H4 (cell line): ENCODE results near the gene VAC14. TPM values are rescaled to one million over a fixed set of nuclear protein-coding genes. Genes with fewer than 3 reads are reported as not detected.
A peak's percentile ranks its signal among the peaks of the same experiment; 100 is the strongest.

Experiments used
- DNase-seq: peaks from one replicate; pipeline ENCODE4 v3.0.0-alpha.2; 2015; ENCODE audit warnings: low spot score
- total RNA-seq: library from RNA; depleted of rRNA; stranded (reverse); fragments of >200 nt; shearing (Covaris generic); gene quantifications from 2 replicates; pipeline ENCODE4 v1.2.3, GENCODE V29; 2014

VAC14 gene
- total RNA-seq, 1 experiment from 2014 or later, result 25.5 TPM

DNA sequence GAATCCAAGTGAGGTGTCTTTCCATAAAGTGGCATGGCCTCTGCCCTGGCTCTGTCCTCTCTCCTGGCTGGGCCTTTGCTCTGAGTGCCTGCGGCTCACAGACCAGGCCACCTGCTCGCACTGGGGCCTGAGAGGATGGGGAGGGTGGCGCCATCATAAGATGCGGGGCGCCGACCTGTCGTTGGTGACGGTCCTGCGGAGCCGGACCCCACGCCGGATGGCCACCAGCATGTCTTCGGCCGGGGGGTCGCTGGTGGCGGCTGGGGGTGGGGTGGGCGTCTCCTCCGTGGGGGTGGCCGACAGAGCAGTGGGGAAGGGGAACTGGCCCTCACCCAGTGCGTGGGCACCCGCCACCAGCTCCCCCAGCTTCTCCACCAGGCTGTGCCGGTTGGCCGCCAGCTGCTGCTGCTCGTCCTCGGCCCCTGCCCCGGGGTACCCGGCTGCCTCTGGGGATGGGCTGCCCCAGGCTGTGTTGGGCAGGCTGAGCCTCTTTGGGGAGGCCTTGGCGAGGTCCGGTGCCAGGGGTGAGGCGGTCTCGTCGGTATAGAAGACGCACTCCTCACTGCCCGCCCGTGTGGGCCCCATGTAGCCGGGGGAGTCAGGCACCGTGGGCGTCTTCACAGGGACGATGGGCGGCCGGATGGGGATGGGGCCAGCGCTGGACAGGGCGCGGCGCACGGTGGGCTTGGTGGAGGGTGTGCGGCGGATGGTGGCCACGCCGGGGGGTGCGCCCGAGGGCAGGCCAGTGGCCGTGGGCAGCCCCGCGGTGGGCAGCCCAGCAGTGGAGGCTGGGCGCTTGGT is 137.2 kb downstream of the VAC14 start:
- DNase-seq, result no peak

DNA sequence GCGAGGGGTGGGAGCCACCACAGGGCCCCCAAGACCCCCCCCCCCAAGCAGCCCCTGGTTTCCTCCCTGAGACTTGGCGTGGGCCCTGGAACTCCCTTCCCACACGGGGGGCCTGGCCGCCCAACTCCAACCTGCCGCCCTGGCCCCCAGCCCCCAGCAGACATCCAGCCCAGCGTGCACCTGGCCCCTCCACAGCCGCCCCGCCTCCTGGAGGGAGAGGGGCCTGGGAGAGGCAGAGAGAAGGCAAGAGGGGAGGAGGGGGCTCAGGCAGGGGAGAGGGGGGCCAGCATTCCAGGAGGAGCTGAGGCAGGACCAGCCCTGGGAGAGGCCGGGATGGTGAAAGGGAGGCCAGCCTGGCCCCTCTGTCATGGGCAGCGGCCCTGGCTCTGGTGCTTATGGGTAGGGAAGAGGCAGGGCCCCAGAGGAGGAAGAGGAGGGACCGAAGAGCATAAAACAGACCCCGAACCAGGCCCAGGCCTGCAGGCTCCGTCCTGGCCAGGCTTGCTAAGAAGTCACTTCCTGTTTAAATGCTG is 137.9 kb downstream of the VAC14 start:
- DNase-seq, result no peak

DNA sequence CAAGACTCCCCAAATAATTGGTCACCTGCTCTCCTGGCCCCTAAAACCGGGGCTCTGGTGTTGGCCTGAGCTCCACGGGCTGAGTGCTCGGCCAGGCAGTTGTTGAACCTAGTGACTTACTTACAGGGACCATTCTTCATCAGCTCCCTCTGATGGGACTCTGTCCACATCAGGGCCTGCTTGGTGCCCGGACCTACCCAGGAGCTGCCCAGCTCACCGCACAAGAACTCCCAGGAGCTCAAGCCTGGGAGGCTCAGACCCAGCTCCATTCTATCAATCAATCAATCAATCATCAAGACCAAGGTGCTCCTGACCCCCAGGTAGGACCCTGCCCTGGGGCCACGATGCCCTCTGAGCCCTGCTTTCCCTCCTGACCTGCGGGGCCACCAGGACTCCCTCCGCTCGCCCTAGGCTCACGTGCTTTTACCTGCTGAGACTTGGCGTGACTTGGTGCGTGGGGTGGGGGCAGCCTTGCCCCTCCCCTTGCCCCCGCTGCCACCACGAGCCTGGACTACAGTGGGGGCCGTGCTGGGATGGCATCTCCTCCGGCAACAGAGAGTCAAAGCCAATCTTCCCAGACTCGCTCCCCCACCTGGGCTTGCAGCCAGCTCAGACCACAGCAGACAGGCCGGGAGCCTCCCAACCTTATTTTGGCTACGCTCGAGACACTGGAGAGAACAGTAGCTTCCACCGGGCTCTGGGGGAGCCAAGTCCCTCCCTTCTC is 138.9 kb downstream of the VAC14 start:
- no peak for DNase-seq

DNA sequence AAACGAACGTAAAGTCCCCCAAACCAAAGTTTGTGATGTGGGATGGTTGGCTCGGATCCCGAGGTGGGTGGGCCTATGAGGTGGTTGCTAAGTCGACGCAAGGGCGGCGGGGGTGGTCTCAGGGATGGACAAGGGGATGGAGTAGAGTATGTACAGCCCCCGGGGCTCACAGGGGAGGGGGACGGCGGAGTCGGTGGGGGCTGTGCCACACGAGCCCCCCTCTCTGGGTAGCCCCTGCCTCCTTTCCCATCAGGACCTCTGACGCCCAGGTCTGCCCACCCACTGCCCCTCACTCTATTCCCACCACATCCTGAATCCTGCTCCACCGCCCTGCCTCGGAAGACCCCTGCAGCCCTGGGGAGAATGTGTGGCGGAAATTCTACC is 139.4 kb downstream of the VAC14 start:
- no peak for DNase-seq

DNA sequence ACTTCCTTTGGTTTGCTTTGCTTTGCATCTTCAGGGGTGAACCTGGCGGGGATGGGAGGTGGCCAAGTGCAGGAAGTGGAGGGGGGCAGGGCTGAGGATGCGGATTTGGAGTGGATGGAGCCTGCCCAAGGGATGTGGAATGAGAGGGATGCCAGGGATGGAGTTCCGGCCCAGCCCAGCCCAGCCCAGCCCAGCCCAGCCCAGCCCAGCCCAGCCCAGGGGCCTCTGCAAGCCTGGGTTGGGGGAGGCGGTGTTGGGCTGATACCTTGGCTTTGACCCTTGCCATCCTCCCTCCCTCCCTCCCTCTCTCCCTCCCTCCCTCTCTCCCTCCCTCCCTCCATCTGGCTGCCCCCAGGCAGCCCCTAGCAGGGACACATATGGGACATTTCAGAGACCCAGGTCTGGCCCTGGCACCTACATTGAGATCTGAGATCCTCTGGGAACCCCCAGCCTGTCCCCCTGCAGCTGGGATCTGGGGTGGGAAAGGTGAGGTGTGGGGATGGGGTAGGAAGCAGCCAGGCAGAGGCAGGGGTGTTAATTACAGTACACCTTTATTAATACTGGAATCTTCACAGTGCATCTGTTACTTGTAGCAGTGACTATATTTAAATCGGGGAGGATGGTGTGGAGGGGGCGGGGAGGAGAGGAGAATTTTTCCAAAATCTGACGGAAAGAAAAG is 140.1 kb downstream of the VAC14 start:
- DNase-seq, result no peak

DNA sequence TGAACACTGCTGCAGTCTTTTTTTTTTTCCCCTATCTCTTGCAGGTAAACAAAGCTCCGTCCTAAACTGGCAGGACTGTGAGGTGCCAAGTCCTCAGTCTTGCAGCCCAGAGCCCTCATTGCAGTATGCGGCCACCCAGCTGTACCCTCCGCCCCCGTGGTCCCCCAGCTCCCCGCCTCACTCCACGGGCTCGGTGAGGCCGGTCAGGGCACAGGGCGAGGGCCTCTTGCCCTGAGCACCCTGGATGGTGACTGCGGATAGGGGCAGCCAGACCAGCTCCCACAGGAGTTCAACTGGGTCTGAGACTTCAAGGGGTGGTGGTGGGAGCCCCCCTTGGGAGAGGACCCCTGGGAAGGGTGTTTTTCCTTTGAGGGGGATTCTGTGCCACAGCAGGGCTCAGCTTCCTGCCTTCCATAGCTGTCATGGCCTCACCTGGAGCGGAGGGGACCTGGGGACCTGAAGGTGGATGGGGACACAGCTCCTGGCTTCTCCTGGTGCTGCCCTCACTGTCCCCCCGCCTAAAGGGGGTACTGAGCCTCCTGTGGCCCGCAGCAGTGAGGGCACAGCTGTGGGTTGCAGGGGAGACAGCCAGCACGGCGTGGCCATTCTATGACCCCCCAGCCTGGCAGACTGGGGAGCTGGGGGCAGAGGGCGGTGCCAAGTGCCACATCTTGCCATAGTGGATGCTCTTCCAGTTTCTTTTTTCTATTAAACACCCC is 140.8 kb downstream of the VAC14 start:
- DNase-seq, result no peak

DNA sequence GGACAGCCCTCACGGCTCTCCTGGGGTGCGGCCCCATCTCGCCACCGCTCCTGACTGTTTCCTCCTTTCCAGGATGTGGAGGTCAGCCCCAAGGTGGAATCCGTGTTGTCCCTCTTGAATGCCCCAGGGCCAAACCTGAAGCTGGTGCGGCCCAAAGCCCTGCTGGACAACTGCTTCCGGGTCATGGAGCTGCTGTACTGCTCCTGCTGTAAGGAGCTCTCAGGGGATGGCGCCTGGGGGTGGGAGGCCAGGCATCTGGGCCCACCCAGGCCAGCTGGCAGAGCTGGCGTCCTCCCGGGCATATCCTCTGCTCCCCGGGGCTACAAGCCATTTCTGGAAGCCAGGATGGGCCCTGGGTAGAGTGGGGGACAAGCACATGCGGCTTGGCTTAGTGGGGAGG is 141.4 kb downstream of the VAC14 start:
- DNase-seq, result no peak

- no peak for DNase-seq
Measured at GRCh38 chr16:70658921-70659320, 142.0 kb downstream of the VAC14 start.

DNA sequence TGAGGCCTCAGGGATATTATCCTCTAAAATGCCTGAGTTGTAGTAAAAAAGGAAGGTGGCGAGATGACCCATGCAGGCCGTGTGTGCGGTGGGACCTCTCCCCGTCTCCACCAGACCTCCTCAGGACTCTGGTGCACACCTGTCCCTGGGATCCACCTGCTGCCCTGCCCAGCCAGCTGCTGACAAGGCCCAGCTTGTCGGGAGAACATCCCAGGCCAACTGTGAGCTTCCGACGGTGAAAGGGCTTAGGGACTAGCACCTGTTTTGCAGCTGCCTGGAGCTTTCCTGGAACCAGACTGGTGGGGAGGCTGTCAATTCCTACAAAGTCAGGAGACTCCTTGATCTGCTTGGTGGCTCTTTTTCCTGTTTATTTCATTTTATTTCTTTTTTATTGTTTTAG is 143.0 kb downstream of the VAC14 start:
- no peak for DNase-seq

GRCh38 chr16:70656712-70657263 is 144.2 kb downstream of the VAC14 start:
- DNase-seq, result no peak

DNA sequence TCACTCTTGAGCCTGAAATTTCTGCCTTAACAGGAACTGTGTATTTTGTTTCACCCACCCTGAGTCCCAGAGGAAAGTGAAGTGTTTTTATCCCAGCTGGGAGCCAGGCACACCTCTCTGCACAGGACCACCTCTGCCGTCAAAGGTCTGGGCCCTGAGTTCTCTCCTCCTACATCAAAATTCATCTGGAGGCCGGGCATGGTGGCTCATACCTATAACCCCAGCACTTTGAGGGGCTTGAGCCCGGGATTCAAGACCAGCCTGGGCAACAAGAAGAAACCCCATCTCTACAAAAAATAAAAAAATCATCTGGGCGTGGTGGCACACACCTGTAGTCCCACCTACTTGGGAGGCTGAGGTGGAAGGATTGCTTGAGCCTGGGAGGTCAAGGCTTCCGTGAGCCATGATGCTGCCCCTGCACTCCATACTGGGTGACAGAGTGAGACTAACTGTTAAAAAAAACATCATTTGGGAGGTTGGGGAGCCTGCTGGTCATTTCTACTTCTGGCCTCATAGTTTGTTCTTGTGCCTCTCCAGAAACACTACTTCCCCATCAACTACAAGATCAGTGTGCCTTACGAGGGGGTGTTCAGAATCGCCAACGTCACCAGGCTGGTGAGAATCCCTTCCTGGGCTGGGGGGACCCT is 144.8 kb downstream of the VAC14 start:
- no peak for DNase-seq

DNA sequence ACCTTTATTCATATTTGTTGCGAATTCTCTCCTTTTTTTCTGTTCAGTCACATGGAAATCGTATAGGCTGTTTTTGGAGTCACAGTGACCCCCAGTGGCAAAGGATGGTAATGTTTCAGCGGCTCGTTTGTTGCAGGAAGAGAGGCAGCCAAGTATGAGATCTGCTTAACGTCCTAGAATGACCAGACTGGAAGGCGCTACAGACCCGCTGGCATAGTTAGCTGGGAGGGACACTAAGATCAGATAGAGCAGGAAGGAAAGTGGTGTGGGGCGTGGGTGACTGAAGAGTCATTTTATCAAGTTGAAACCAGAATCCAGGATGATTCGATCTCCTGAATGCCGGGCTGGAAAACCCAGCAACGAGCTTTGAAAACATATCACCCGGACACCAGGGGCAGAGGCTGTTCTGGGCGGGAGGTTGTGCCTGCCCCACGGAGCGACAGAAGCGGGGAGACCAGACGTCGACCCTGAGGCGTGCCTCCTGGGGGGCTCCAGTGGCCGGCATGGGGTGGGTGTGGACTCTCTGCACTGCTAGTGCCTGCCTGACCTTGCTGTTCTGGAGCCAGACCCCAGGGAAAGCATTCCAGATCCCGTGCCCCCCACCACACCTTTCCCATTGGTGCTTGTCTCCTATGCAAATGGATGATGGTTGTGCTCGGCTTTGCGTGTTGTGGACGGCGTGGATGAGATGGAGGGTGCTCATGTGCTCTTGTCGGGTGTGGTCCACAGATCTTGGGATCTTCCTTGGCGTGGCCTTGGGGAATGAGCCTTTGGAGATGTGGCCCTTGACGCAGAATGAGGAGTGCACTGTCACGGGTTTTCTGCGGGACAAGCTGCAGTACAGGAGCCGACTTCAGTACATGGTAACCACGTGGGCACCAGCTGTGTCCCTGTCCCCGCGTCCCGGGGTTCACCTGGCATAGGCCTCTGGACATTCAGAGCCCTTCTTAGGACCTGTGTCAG is 146.9 kb downstream of the VAC14 start:
- DNase-seq, result peak; percentile 72

- no peak for DNase-seq
Measured at GRCh38 chr16:70653406-70653805, 147.6 kb downstream of the VAC14 start.

DNA sequence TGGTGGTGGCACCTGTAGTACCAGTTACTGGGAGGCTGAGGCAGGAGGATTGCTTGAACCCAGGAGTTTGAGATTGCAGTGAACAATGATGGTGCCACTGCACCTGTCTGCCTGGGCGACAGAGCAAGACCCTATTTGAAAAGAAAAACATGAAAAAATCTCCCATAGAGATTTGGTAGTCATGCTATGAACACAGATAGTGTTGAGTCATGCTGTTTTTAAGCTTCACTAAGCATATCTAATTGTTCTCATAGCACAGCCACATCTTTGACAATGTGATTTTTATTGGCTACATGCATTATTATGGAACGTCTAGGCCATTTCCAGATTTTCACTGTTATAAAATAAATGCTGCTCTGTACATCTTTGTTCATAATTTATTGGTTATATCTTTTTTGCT is 148.6 kb downstream of the VAC14 start:
- no peak for DNase-seq

DNA sequence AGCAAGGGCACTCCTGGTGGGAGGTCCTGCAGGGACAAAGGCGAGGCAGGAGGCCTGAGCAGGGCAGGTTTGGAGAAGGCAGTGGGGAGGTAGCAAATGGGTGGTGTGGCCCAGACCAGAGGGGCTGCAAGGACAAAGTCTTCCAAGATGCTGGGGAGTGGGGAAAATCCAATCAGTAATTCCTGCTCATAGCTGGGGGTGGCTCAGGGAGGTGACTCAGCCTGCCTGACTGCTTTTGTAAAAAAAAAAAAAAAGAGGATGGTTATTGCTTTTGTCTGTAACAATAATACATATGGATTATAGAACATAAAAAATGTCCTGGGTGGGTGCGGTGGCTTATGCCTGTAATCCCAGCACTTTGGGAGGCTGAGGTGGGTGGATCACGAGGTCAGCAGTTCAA is 149.4 kb downstream of the VAC14 start:
- no peak for DNase-seq

DNA sequence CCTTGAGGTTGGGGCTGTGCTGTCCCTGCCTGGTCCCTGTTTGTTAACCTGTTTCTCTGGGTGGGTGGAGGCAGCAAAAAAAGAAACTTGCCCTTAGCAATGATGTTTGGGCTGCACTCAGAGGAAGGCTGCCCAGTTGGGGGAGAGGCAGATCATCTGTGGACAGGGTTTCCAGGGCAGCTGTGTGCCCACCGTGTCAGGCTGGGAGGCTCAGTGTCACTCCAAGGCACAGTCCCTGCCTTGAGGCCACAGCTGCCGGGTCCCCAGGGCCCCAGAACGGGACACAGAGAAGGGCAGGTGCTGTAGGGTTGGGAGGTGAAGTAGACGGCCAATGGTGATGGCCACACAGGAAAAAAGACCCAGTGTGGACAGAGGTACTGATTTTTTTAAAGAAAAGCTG is 150.7 kb downstream of the VAC14 start:
- no peak for DNase-seq

- no peak for DNase-seq
Measured at GRCh38 chr16:70649300-70649699, 151.7 kb downstream of the VAC14 start.

- DNase-seq, result no peak
Measured at GRCh38 chr16:70648606-70649005, 152.4 kb downstream of the VAC14 start.

- DNase-seq, result no peak
Measured at GRCh38 chr16:70647441-70648359, 153.3 kb downstream of the VAC14 start.
